ENCODE data around the gene ARRDC1. TPM values are rescaled to one million over a fixed set of nuclear protein-coding genes. Genes with fewer than 3 reads are reported as not detected.

Gene ARRDC1
- total and polyA plus RNA-seq, 9 of the 15 experiments (the other 6 are each of a cell fraction or from before 2014, with no cell fraction given) = 0.21 to 45.3 (median 18.6) TPM

- TF ChIP-seq TAF9B (IDR thresholded peaks at IDR 0.05; ENCODE audit: partially characterized antibody) = no peak
- TF ChIP-seq SUPT5H (IDR thresholded peaks at IDR 0.05) = peak; percentile 36; the same call in 1 of the 2 replicates
- no peak for TF ChIP-seq SRSF9 (IDR thresholded peaks at IDR 0.05; ENCODE audit: borderline replicate concordance, low read depth, low read length)
- TF ChIP-seq ZNF57 (CRISPR knock-in tag; IDR thresholded peaks at IDR 0.05) = no peak
- TF ChIP-seq HEY1 (CRISPR knock-in tag; IDR thresholded peaks at IDR 0.05; ENCODE audit: borderline replicate concordance) = no peak
- no peak for TF ChIP-seq TAF1 (IDR thresholded peaks at IDR 0.05; ENCODE audit: control insufficient read depth, extremely low read depth, insufficient read depth, low read length, severe bottlenecking)
- TF ChIP-seq FOXP1 (CRISPR knock-in tag; IDR thresholded peaks at IDR 0.05) = no peak
- no peak for TF ChIP-seq SREBF2 (CRISPR knock-in tag; IDR thresholded peaks at IDR 0.05)
- no peak for TF ChIP-seq KAT7 (CRISPR knock-in tag; IDR thresholded peaks at IDR 0.05; ENCODE audit: borderline replicate concordance)
- TF ChIP-seq L3MBTL2 (IDR thresholded peaks at IDR 0.05) = no peak
- TF ChIP-seq SMAD4 (CRISPR knock-in tag; conservative IDR thresholded peaks at IDR 0.05) = no peak
- TF ChIP-seq ZNF277 (CRISPR knock-in tag; IDR thresholded peaks at IDR 0.05; ENCODE audit: borderline replicate concordance) = no peak
- no peak for TF ChIP-seq EHMT2 (IDR thresholded peaks at IDR 0.05)
- TF ChIP-seq ZNF583 (CRISPR knock-in tag; IDR thresholded peaks at IDR 0.05) = no peak
- no peak for TF ChIP-seq CC2D1A (IDR thresholded peaks at IDR 0.05)
- peak; percentile 24 for TF ChIP-seq POLR2B (IDR thresholded peaks at IDR 0.05; ENCODE audit: low read depth, partially characterized antibody)
- no peak for TF ChIP-seq DDX20 (tag; IDR thresholded peaks at IDR 0.05; ENCODE audit: low read depth)
- TF ChIP-seq TRIM24 (IDR thresholded peaks at IDR 0.05) = no peak
- no peak for TF ChIP-seq ILF3 (IDR thresholded peaks at IDR 0.05; ENCODE audit: borderline replicate concordance)
- TF ChIP-seq HNRNPL (IDR thresholded peaks at IDR 0.05; ENCODE audit: low read depth, low read length) = no peak
Measured at GRCh38 chr9:137569609-137570203, 35.8 kb upstream of the ARRDC1 start (continued).

Measured in K562 (cell line).